HG03342 (cell line): Measurements from ENCODE around the gene RNF133.

ENCODE experiments used
- ATAC-seq: cut with Tn5 transposase; IDR thresholded peaks from one replicate; pipeline ENCODE4 v1.9.1; 2021; ENCODE audit warnings: mild to moderate bottlenecking, moderate library complexity; ENCODE audit not compliant: unreplicated experiment

The RNF133 gene, protein sequence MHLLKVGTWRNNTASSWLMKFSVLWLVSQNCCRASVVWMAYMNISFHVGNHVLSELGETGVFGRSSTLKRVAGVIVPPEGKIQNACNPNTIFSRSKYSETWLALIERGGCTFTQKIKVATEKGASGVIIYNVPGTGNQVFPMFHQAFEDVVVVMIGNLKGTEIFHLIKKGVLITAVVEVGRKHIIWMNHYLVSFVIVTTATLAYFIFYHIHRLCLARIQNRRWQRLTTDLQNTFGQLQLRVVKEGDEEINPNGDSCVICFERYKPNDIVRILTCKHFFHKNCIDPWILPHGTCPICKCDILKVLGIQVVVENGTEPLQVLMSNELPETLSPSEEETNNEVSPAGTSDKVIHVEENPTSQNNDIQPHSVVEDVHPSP

DNA sequence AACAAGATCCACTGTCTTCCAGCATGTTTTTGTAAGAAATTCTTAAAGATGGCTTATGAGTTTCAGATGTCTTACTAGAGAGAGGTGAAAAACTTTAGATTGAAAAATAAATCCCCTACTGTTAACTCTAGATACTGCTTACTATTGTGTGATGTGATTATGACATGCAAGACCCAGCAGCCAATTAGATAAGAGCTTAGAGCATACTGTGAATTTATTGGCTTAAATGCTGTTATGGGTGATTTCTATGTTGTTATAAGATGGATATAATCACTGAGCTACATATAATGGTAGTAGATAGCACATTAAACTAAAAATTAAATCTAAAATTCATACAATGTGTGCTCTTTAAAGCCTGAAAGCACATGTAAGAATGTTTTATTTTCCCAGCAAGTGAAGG lies at the start of gene RNF133:
Gene RNF133 (minus strand): TSS at position 101 of the 400 bp plus-strand sequence. CDS start 199 bp downstream, outside the sequence.
- ATAC-seq, result no peak

DNA sequence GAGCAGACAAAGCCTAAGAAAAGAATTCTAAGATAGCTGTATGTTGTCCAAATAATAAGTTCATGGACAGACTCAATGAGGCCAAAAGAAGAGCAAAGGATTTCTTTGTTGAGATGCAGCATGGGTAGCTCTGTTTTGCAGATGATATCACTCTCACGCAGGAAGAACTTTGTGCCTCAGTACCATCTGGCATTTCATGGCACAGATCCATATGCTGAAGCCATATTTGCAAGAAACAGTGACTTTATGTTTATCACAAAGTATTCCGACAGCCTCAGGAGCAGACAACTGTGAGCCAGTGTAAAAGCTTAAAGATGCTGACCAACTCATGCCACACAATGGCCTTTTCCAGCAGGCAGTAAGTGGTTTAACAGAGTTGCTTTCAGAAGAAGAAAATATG lies 49.3 kb upstream of the RNF133 start:
- no peak for ATAC-seq

DNA sequence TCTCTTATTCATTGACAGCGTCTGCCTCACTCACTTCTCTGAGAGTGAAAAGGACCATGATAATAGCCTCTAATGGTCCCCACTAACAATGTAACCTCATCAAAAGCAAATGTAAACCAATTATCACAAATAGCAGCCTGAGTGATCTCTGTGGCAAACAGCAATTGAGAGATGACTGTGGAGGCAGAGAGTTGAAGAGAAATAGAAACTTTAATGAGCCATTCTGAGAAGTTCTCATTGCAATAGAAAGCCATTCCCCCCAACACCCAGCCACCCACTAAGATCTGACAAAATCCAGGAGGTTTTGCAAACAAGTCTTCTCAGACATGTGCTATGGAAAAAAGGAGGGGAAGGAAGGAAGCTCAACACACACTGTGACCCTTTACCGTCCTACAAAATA lies 48.0 kb upstream of the RNF133 start:
- ATAC-seq, result no peak

DNA sequence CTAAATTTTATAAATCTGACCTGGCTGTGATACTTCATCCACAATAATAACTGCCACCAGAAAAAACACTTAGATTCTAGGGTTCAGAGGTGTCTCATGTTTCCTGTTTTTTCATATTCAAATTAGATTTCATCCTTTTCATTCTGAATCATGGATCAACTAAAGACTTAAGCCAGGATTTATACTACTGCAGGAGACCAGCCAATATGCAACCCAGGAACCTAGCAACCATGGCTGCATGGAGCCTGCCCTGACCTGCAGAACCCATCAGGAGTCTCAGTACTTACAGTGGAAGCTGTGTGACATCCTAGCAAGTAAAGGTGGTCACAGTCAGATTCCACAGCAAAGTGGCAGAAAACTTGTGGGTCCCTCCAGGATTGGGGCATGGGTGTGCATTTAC lies 44.3 kb upstream of the RNF133 start:
- no peak for ATAC-seq

DNA sequence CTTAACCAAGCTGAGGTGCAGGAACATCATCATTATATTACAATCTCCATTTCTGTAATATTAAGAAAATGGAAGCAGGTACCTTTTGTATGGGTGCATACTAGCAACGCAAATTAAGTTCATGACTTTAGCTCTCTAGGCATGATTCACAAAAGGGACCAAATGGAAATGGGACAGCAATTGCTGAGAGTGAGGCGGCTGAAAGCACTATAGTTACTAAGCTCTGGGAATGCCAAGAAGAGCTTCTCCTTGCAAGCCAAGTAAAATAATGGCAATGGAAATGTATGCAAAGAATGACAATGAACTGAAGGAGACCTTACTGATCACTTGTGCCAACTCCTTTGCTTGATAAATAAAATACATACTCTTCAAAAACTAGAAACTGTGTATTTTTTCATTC lies 40.0 kb upstream of the RNF133 start:
- ATAC-seq, result no peak

DNA sequence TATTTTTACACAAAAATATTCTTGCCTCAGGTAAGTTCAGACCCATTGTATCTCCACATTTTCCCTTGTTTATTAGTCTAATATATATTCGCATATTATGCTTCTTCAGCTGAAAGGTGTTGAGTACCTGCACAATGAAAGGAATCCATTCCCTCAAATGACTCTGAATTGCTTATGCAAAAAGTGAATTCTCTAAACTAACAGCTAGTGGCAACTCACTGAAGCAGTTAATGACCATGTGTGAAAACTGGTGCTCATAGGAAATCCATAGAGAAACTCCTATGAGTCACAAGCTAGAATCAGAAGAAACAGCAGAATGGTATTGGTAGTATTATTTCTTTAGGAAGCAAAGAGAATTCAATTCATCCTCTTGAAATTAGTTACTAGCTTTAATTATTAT lies 37.3 kb upstream of the RNF133 start:
- no peak for ATAC-seq

DNA sequence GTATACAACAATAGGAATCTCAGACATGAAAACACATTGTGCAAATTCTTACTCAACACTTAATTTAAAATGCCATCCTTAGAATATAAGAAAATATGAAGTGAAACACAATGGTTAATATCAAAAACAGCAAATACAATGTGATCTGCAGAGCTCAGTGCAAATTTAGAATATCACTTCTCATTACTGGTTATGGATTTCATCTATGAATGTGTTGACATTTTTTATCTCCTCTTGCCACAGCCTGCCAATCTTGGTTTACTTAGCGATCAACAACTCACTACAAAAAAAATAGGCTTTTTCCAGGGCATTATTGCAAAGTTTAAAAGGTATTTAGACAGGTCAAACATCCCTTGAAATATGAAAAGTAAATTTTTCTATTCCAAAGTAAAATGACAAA lies 28.8 kb upstream of the RNF133 start:
- no peak for ATAC-seq

DNA sequence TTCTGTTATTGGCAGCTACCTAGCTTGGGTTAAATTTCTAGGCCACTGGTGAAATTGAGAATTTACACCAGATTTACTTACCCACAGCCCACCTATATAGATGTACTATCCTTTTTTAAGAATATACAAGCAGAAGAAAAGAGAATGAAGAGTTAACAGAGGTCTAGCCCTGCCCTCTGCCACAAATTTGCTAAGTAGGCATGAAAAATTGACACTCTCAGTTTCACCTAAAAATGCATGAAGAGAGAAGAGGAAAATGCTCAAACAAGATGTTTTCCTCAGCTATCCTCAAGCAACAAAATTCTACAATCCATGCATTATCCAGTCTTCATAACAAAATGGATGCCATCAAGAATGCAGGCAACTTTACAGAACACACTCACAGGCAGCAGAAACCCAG lies 28.4 kb upstream of the RNF133 start:
- ATAC-seq, result no peak

DNA sequence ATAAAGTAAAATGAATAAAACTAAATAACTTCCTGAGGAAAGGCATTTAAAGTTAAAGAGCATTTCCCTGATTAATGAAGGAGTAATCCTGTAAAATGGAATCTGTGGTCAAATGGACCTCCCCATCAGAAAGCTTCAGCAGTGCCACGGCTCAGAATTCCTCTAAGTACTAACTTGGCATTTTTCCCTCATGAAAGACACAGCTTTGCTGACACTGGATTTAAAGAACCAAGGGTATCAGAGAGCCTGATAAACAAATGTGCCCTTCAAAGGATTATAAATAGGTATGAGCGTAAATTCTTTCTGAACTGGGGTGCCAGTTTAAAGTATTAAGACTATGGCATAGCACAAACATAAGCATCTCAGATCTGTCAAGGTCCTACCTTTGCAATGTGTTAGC lies 28.0 kb upstream of the RNF133 start:
- no peak for ATAC-seq

DNA sequence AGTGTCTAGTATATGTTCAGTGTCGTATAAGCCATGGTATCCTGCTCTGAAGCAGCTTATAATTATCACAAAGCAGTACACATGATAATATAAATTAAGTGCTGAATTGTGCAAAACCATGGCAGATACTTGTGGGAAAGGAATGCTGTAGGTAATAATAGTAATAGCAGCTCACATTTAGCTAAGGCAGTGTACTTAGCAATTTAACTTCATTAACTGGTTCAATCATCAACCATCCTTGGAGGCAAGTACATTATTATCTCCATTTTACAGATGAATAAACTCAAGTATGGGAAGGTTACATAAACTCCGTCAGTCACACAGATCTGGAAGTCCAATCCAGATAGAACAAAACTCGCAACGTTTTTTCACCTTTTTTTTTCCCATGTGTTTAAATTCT lies 25.4 kb upstream of the RNF133 start:
- ATAC-seq, result no peak

DNA sequence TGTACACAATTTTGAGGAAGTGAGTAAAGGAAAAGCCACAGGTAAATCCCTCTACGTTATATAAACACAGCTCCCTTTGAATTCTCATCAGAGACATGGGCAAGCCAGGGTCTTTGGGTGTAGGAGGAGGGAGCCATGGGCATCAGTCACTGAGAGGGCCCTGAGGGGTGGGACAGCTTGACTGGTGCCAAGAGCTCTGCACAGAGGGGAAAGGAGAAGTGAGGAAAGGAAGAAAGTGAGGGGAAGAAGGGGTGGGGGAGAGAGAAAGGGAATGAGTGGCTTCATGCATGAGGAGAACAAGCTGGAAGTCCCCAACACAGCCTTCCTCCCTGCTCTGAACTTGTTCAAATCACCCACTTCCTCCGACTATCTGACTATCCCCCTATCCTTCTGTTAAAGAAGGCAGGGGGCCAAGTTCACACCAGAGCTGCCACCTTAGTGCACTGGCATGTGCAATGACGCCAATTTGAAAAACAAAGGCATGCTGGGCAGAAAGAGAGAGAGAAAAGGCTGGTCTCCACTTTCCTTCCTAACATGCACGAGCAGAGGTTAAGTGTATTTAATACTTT lies 20.2 kb upstream of the RNF133 start:
- ATAC-seq, result no peak

DNA sequence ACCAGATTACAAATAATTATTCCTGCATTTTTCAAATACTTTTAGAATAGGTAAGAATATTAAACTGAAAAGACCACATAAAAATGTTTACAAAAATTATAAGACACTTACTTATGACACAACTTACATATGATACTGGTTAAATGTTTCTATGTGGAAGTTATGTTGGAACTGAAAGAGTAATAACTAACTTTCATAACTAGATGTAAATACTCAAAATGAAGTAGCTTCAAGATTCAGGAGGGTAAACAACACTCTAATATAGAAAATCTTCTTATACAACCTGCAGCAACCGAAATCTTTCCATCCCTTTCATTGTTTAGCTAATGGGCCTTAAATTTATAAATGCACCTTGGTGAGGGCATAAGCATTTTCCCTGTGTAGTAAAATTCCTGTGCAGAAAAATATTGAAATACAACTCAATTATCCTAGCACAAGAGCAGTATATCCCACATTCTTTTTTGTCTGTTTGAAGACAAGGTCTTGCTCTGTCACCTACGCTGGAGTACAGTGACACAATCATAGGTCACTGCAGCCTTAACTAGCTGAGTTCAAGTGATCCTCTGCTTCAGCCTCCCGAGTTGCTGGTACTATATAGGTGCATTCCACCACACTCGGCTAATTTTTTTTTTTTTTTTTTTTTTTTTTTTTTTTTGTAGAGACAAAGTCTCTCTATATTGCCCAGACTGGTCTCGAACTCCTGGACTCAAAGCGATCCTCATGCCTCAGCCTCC lies 18.6 kb upstream of the RNF133 start:
- ATAC-seq, result no peak

DNA sequence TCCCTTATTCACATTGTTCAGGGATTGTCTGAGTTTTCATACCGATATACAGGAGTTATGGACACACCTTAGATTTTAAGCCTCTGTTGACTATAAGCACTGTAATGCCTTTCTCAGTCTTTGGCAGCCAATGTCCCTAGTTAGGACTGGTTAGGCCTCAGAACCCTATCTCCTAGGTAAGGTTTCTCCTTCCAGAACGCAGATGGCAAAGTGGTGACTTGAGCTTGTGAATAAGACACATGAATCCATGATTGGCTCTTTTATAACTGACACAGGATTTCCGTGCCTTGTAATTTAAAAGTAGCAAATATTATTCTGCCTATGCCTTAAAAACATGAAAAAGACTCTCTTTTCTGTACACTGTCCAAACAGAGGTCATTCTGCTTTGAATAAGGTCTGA lies 16.3 kb upstream of the RNF133 start:
- ATAC-seq, result no peak

DNA sequence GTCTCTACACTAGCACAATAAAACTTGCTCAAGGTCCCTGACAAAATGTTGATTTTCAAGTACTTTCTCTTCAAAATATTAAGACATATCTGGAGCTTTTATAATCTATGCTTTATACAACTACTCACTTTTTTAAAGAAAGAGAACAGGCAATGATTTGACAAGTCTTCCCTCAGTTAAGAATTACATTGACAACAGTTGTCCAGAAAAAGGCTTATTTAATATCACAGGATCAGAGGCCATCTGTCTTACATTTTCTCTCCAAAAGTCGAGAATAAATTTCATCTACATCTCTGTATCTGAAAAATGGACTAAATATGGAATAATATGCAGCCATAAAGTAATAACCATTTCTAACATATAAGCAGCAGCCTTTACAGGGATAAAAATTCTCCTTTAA lies 12.0 kb upstream of the RNF133 start:
- no peak for ATAC-seq

DNA sequence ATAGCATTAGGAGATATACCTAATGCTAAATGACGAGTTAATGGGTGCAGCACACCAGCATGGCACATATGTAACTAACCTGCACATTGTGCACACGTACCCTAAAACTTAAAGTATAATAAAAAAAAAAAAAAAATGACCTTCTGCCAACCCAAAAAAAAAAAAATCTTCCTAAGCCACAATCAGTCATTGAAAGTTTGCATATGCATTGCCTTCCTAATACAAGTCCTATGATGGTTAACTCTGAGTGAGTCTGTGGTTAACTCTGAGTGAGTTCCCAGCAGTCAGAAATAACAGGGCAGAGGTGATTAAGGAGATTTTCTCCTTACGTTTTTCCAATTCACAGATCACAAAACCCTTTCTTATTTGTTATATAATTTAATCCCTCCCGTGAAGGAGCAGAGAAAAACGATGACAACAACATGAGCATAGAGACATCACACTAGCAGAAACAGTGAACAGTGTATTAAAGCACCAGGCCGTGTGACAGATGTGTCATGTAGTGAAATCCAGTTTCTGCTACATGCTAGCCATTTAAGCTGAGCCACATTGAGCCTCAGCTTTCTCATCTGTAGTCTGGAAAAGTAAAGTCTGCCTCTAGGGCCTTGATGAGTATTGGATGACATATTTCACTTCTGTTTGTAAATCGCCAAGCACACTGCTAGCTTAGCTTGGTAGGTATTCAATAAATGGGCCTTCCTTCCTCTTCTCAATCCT lies 11.2 kb upstream of the RNF133 start:
- no peak for ATAC-seq

DNA sequence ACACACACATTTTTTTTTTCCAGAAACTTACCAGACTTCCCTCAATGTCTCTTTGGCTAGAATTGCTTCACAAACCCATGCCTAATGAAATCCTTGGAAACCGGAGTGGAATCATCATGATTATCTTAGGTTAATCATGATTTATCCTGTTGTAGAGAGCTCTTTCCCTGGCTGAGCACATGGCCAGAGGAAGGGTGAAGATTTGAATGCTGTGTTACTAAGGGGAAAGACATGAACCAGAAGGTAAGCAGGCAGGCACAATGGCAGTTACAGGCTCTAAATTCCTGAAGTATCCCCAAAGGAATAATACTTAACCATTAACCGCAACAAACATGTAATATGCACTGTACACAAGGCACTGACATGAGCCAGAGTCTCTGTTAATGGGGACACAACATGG lies 7.9 kb upstream of the RNF133 start:
- ATAC-seq, result no peak

DNA sequence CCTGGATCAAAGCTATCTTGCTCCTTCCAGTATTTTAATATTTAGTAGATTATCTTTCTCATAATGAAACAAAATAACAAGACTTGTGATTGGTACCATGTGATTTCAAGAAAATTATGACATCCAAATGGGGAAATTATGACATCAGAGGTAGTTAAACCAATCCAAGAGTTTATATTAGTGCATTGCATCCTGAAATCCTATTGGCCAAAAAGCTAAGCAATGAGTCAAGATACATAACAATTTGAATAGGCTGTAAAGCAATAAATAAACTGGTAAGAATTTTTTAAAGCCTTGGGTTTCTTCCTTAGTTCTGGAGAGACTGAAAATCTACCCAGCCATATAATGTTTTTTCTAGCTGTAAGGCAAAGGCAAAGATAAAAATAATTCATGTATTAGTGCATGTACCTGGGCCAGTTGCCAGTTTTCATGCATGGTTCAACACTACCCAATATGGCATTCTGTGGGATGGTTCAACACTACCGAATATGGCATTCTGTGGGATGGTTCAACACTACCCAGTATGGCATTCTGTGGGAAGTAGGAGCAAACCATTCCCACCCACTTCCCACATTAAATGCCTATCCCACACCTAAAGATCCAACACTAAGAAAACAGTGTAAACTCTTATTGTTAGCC lies 4.1 kb upstream of the RNF133 start, which contains the start of gene RNF148:
Gene RNF148 (minus strand): TSS at position 51 of the 639 bp plus-strand sequence. CDS start 172 bp downstream, outside the sequence.
- ATAC-seq, result no peak

DNA sequence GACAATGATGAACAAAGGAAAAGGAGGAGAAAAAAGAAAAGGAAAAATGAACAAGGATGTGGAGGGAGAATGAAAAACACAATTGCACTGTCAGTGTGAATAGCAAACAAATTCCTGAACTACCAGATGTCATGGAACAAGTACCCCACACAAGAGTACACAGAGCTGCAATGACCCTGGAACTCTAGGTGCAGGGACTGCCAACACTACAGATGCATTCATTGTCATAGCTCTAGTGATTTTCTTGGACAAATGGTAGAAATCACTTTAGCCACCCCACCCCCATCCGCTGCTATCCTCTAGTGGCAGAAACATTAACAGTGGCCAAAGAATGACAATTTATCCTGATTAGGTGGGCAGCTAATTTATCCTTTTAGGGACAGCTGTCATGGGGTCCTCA lies 3.1 kb downstream of the RNF133 start:
- ATAC-seq, result no peak

DNA sequence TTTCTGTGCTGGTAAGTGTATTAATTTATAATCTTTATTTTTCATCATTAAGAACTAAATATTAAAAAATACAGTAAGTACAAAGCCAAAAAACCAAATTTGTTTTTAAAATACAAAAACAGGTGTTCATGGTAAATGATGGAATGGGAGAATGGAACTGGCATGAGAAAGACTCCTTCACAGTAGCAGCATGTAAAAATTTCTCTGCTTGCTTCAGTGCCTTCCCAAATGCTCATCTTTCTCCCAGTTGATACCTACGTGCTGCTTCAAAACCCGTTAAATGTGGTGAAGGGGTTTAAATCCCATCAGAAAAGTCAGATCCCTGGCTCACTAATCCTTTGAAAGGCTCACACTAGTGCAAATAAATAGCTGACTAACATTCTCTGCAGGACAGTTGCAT lies 4.2 kb downstream of the RNF133 start:
- no peak for ATAC-seq

DNA sequence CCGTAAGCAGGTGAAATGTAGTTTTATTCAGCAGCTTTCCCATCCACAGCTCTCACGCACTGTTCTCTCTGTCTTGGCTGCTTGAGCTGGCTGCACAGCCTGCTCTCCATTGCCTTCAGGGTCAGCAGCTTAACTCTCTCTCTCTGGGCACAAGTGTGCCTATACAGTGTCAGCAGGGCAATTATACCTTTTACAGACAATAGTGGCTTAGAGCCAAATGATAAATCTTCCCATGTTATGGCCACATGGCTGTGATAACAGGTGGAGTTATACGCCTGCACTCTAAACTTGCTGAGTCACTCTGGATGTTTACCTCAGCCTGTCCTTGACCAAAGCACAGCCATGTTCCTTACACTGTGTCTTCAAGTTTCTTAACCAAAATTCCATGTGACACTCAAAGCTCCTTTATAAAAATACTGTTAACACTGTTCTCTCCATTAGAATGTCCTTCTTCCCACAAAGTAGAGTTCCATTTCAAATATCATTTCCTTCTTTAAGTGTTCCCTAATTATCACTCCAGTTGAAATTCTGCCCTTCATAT lies 6.1 kb downstream of the RNF133 start:
- ATAC-seq, result no peak
